Rectal smooth muscle tissue (tissue), 1 donor: Measurements from ENCODE around the gene ORC5.

ENCODE experiments used
- H3K27ac ChIP-seq: one replicate; pipeline ENCODE4 v1.7.0; 2013; ENCODE audit warnings: low read depth, low read length, inconsistent platforms
- H3K27me3 ChIP-seq: one replicate; pipeline ENCODE4 v1.7.0; 2013; ENCODE audit warnings: low read length; ENCODE audit not compliant: control insufficient read depth, insufficient read depth
- H3K36me3 ChIP-seq: one replicate; pipeline ENCODE4 v1.7.0; 2013; ENCODE audit warnings: low read length; ENCODE audit not compliant: control insufficient read depth, insufficient read depth
- H3K4me1 ChIP-seq: one replicate; pipeline ENCODE4 v1.7.0; 2013; ENCODE audit warnings: low read length; ENCODE audit not compliant: control insufficient read depth, insufficient read depth
- H3K4me3 ChIP-seq: one replicate; pipeline ENCODE4 v1.7.0; 2013; ENCODE audit warnings: low read length
- H3K9ac ChIP-seq: one replicate; pipeline ENCODE4 v1.7.0; 2013; ENCODE audit warnings: low read length

ORC5 gene

DNA sequence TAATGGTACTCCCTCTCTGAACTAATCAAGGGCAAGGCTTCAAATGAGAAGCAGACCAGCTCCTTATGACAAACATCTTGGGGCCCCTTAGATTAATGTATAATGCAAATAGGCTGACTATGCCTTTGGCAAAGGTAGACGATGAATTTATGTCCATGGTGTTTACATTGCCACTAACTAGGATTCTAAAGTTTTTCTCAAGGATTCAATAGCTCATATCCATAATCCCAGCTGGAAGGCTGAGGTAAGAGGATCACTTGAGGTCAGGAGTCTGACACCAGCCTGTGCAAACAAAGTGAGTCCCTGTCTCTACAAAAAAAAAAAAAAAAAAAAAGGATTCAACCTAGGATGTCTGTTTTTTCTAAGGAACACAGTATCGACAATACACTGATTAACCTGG, 96.5 kb downstream of the ORC5 start:
- Histone ChIP-seq H3K9ac (no peak overlapping the region), H3K36me3 (no peaks in the 10 kb centered on the region), H3K4me3 (no peak overlapping the region)

DNA sequence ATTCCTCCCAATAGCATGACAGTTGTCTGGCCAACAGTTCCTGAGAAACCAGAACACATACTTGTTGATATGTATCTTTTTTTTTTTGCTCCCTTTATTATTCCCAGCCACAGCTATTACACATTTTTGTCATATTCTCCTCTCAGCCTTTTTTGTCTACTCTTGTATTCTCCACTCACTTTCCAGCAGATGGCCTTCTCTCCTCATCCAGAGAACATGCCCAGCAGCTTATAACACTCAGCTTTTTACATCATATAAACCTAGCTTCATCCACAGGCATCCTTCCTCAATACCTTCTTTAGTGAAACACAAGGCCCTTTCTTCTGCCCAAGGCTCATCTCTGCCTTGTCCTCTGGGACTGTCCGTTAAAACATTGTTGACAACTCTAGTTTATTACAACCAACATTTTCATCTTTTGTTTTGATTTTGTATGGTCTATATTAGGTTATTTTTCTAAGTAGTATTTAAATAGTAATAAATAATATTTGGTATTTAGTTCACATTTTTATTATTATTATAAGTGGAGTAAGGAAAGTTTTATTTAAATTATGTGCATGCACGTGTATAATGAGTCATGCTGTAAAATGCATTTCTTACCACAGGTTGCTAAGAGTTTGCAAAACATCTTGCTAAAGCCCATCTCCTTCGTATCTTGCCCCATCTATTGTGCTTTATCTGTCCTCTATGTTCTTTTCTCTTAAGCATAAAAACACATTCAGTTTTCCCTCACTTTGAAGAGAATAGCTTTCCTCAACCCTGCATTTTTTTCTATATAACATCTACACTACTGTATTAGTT, 101.5 kb downstream of the ORC5 start:
- Histone ChIP-seq H3K36me3 (no peaks in the 10 kb centered on the region), H3K27ac (no peak overlapping the region), H3K4me1 (no peaks in the 10 kb centered on the region), H3K9ac (no peak overlapping the region), H3K27me3 (no peaks in the 10 kb centered on the region), H3K4me3 (no peak overlapping the region)

More for the DNA sequence above, 96.5 kb downstream of the ORC5 start:
- H3K4me1 ChIP-seq, result no peaks in the 10 kb centered on the region
- H3K27ac ChIP-seq, result no peak overlapping the region
- no peaks in the 10 kb centered on the region for H3K27me3 ChIP-seq

DNA sequence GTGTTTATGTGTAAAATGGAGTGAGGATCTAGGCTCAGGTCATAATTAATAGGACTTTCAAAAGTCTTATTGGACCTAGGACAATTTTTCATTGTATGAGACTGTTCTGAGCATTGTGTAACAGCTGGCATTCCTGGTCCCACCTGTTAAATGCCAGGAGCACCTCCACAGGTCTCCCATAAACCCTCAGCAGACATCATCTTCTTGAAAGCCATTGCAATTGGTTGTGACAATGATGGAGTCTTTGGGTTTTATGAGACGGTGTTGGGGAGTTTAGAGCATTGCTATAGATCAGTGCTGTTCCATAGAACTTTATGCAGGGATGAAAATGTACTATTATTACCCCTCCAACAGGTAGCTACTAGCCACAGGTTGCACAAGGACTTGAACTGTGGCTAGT, 108.9 kb downstream of the ORC5 start:
- Histone ChIP-seq H3K9ac (no peak overlapping the region), H3K4me3 (no peak overlapping the region), H3K27ac (no peak overlapping the region), H3K36me3 (no peaks in the 10 kb centered on the region), H3K27me3 (no peaks in the 10 kb centered on the region), H3K4me1 (no peaks in the 10 kb centered on the region)

DNA sequence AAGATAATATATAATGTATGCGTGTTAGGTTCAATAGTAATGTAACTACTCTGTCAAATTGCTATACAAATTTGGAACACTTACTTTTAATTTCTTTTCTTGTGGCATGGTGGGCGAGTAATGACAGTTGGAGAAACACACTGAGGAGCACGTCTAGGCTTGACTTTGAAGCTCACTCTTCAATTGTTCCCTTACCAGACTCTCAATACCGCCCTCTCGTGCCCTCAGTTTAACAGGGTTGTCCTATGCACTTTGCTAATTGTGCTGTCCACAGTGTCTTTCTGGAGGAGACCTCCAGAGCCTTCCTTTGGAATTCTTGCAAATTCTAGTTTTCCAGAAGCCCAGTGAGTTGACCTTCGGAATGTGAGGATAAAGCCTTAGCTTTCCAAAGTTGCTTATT, 111.1 kb downstream of the ORC5 start:
- Histone ChIP-seq H3K27me3 (no peaks in the 10 kb centered on the region), H3K4me3 (no peak overlapping the region)

DNA sequence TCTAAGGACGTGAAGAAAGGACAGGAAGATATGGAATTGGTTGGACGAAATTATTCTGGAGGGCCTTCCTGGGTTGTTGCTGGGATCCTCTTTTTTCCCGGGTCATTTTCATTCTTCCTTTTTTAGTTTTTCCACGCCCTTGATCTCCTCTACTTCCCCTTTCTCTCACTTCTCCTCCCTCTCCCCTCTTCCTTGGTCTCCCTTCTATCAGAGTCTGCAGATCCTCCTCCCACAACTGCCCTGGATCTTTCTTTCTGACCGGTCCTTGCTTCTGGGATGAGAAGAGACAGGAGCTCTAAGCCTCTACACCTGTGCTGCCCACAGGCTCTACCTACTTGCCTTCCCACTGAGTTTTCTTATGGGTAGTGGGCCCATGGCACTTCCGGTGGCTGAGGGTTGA, 114.7 kb downstream of the ORC5 start:
- Histone ChIP-seq H3K27ac (no peak overlapping the region), H3K4me3 (no peak overlapping the region), H3K36me3 (no peaks in the 10 kb centered on the region), H3K9ac (no peak overlapping the region), H3K4me1 (no peaks in the 10 kb centered on the region), H3K27me3 (no peaks in the 10 kb centered on the region)

More for the DNA sequence above, 111.1 kb downstream of the ORC5 start:
- no peaks in the 10 kb centered on the region for H3K4me1 ChIP-seq
- no peak overlapping the region for H3K27ac ChIP-seq
- no peak overlapping the region for H3K9ac ChIP-seq
- no peaks in the 10 kb centered on the region for H3K36me3 ChIP-seq

DNA sequence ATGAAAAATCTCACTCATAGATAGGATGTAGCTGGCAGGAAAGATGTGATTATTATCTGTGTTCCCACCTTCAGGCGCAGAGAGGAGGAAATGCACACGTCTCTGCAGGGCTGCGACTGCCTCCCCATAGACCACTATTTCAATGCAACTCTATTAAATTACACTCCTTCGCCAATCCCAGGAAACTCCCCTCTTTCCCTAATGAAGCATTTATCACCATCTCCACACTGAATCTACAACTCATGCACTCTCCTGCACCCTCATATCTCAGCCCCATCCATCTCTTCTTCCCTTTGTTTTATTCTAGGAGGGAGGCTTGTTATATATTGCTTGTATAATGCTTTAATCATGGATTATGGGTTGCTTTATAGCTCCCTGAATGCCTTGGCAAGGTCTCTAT, 116.6 kb downstream of the ORC5 start:
- H3K27ac ChIP-seq, result no peak overlapping the region
- H3K4me3 ChIP-seq, result no peak overlapping the region
- no peaks in the 10 kb centered on the region for H3K36me3 ChIP-seq
- H3K4me1 ChIP-seq, result no peaks in the 10 kb centered on the region
- H3K9ac ChIP-seq, result no peak overlapping the region
- no peaks in the 10 kb centered on the region for H3K27me3 ChIP-seq

DNA sequence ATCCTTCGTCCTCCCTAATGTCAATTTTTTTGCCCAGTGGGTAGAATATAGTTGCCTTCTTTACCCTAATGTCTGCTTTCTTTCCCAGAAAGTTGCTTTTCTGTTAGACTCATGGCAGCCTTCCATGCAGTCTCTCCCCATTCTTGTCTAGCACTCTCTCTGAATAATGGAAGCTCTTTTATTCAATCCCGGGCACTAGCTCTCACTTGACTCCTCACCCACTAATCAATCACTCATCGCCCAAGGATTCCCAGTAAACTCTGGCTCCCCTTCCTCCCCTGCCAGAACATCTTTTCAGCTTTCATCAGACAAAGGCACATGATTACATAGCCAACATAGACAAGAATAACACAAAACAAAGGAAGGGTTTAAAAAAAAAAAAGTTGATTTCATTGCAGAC, 118.2 kb downstream of the ORC5 start:
- no peak overlapping the region for H3K9ac ChIP-seq
- no peaks in the 10 kb centered on the region for H3K36me3 ChIP-seq
- no peak overlapping the region for H3K4me3 ChIP-seq
- no peak overlapping the region for H3K27ac ChIP-seq
- H3K4me1 ChIP-seq, result no peaks in the 10 kb centered on the region
- no peaks in the 10 kb centered on the region for H3K27me3 ChIP-seq

DNA sequence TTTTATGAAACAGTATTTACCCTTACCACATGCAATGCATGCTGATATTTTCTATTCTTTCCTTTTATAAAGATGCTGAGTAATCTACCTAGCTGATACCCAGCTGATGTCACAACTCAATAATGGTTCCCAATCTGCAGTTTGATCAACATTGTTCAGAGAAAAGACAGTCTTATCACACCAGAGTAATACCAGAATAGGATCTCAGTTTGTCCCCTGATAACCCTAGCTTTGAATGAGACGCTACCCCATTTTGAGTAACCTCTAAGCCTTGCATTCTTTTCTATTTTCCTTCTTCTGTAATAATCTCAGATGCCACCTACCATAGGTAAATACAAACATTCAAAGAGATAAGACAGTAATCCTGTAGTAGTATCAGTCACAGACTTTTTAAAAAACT, 118.8 kb downstream of the ORC5 start:
- Histone ChIP-seq H3K4me1 (no peaks in the 10 kb centered on the region), H3K36me3 (no peaks in the 10 kb centered on the region), H3K4me3 (no peak overlapping the region), H3K9ac (no peak overlapping the region), H3K27me3 (no peaks in the 10 kb centered on the region), H3K27ac (no peak overlapping the region)
